OCI-LY7 (cell line): ENCODE results near the gene ARRB1. TPM values are rescaled to one million over a fixed set of nuclear protein-coding genes. Genes with fewer than 3 reads are reported as not detected.

Source experiments
- BruUV-seq: library from RNA; stranded (reverse); fragments of 400-500 nt; replicated peaks from 2 replicates; lab custom pipeline; 2021; lab: Mats Ljungman, UMichigan
- CTCF ChIA-PET: fragments of 300-600 bp; sonication (Branson Sonifier 250); formaldehyde crosslinking; loops from one replicate; lab custom pipeline; 2022; ENCODE audit warnings: antibody characterized with exemption; ENCODE audit not compliant: unreplicated experiment; lab: Charles Lee
- POLR2A ChIA-PET: fragments of 300-600 bp; sonication (Branson Sonifier 250); formaldehyde crosslinking; loops from one replicate; lab custom pipeline; 2022; ENCODE audit warnings: antibody characterized with exemption; lab: Charles Lee
- DNase-seq: peaks from one replicate; pipeline ENCODE4 v3.0.0-alpha.2; 2015; ENCODE audit warnings: low spot score
- H2AFZ ChIP-seq: fragments of 200-600 bp; sonication (generic), shearing (Covaris generic); 2 replicates; pipeline ENCODE4 v1.6.1; 2014; ENCODE audit warnings: mild to moderate bottlenecking, antibody characterized with exemption, low read length, moderate library complexity
- H3K27ac ChIP-seq: fragments of 200-600 bp; sonication (generic); 2 replicates; pipeline ENCODE4 v1.5.1; 2014; ENCODE audit warnings: mixed run types, low read depth, mild to moderate bottlenecking, moderate library complexity, low read length, inconsistent platforms; ENCODE audit not compliant: poor library complexity, severe bottlenecking
- H3K36me3 ChIP-seq: fragments of 200-600 bp; sonication (generic); 2 replicates; pipeline ENCODE4 v1.6.1; 2014; ENCODE audit warnings: mild to moderate bottlenecking, antibody characterized with exemption, low read length, moderate library complexity, mixed read lengths; ENCODE audit not compliant: insufficient read depth
- H3K4me1 ChIP-seq: fragments of 200-600 bp; sonication (generic); 2 replicates; pipeline ENCODE4 v1.5.1; 2014; ENCODE audit warnings: mild to moderate bottlenecking, low read length; ENCODE audit not compliant: insufficient read depth, poor library complexity, severe bottlenecking
- H3K4me2 ChIP-seq: fragments of 200-600 bp; sonication (generic); 2 replicates; pipeline ENCODE4 v1.6.1; 2014; ENCODE audit warnings: mild to moderate bottlenecking, low read length
- H3K4me3 ChIP-seq: fragments of 200-600 bp; sonication (generic); 2 replicates; pipeline ENCODE4 v1.5.1; 2014; ENCODE audit warnings: mild to moderate bottlenecking, low read depth, low read length; ENCODE audit not compliant: poor library complexity, severe bottlenecking
- H3K79me2 ChIP-seq: fragments of 200-600 bp; sonication (generic); 2 replicates; pipeline ENCODE4 v1.6.1; 2016; ENCODE audit warnings: low read depth, mild to moderate bottlenecking, low read length, moderate library complexity, mixed read lengths; ENCODE audit not compliant: insufficient read depth
- H3K9me2 ChIP-seq: fragments of 200-600 bp; sonication (generic); 2 replicates; pipeline ENCODE4 v1.6.1; 2016; ENCODE audit warnings: mild to moderate bottlenecking, low read length, mixed read lengths; ENCODE audit not compliant: insufficient read depth
- H3K9me3 ChIP-seq: fragments of 200-600 bp; sonication (generic); 2 replicates; pipeline ENCODE4 v1.6.1; 2014; ENCODE audit warnings: mild to moderate bottlenecking, mixed run types, low read length, mixed read lengths
- H4K20me1 ChIP-seq: fragments of 200-600 bp; sonication (generic); 2 replicates; pipeline ENCODE4 v1.6.1; 2014; ENCODE audit warnings: mild to moderate bottlenecking, antibody characterized with exemption, low read length, moderate library complexity, mixed read lengths; ENCODE audit not compliant: insufficient read depth
- EZH2phosphoT487 ChIP-seq: fragments of 200-600 bp; sonication (generic); IDR thresholded peaks from 2 replicates; pipeline ENCODE4 v1.6.1; 2018; ENCODE audit warnings: low read depth, borderline replicate concordance, mild to moderate bottlenecking, mixed run types, antibody characterized with exemption, low read length, moderate library complexity, mixed read lengths
- intact Hi-C: fragments of 100-400 bp; cut with micrococcal nuclease; formaldehyde crosslinking; loops from one replicate; pipeline ENCODE4 v1.10.0; 2022; ENCODE audit not compliant: unreplicated experiment
- total RNA-seq, 2 experiments: library from RNA; depleted of rRNA in 1 of 2; stranded (reverse); fragments of >200 nt in 1 of 2; shearing (Covaris generic) in 1 of 2; gene quantifications; 2 replicates each; pipeline ENCODE4 v1.2.3, GENCODE V29; 2014 to 2022
- TF ChIP-seq, protein P1 (sequence below): fragments of 200-600 bp; sonication (generic); conservative IDR thresholded peaks from 2 replicates; pipeline ENCODE4 v1.5.1; 2014; ENCODE audit warnings: mild to moderate bottlenecking, antibody characterized with exemption, low read length, moderate library complexity, mixed read lengths

The ARRB1 gene
- total RNA-seq, 2 experiments from 2014 or later = not detected

DNA sequence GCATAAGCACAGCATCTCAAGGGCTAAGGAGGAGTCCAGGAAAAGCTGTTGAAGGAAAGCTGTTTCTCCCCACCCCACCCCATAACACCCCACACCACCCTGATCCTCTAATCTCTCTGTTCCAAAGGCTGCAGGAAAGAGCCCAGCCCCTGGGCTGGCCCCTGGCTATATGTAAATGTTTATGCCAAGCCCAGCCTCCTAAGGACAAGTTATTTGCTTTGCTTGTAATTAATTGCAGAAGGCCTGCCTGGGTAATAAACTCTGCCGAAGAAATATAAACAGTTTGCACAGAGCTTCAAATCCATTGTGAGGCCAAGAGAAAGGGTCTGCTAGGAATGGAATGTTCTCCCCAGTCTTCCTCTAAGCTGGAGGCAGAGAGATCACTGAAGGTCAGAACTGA lies 21.2 kb downstream of the ARRB1 start:
- no peaks in the 10 kb centered on the region for H3K9me3 ChIP-seq
- no peaks in the 10 kb centered on the region for H3K36me3 ChIP-seq
- CTCF ChIA-PET = interaction anchor here (0.6 kb wide), 1 partner anchor 11 kb away, joined by 3 read pairs; no protein-coding TSS in a partner anchor
- H3K4me2 ChIP-seq = no peak overlapping the region
- no peak for DNase-seq
- H3K4me1 ChIP-seq = peaks cover 5% of the 10 kb centered on the region
- H3K9me2 ChIP-seq = no peaks in the 10 kb centered on the region
- intact Hi-C loops = no loop called here
- POLR2A ChIA-PET = interaction anchor here (0.6 kb wide), 1 partner anchor 42 kb away, joined by 3 read pairs; no protein-coding TSS in a partner anchor
- H2AFZ ChIP-seq = no peak overlapping the region
- H3K79me2 ChIP-seq = no peaks in the 10 kb centered on the region
- no peak overlapping the region for H3K27ac ChIP-seq
- TF ChIP-seq, protein P1, sequence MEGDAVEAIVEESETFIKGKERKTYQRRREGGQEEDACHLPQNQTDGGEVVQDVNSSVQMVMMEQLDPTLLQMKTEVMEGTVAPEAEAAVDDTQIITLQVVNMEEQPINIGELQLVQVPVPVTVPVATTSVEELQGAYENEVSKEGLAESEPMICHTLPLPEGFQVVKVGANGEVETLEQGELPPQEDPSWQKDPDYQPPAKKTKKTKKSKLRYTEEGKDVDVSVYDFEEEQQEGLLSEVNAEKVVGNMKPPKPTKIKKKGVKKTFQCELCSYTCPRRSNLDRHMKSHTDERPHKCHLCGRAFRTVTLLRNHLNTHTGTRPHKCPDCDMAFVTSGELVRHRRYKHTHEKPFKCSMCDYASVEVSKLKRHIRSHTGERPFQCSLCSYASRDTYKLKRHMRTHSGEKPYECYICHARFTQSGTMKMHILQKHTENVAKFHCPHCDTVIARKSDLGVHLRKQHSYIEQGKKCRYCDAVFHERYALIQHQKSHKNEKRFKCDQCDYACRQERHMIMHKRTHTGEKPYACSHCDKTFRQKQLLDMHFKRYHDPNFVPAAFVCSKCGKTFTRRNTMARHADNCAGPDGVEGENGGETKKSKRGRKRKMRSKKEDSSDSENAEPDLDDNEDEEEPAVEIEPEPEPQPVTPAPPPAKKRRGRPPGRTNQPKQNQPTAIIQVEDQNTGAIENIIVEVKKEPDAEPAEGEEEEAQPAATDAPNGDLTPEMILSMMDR = no peak
- TF ChIP-seq EZH2phosphoT487 = no peak
- BruUV-seq = no TSS peak
- H3K4me3 ChIP-seq = no peak overlapping the region
- H4K20me1 ChIP-seq = no peaks in the 10 kb centered on the region

DNA sequence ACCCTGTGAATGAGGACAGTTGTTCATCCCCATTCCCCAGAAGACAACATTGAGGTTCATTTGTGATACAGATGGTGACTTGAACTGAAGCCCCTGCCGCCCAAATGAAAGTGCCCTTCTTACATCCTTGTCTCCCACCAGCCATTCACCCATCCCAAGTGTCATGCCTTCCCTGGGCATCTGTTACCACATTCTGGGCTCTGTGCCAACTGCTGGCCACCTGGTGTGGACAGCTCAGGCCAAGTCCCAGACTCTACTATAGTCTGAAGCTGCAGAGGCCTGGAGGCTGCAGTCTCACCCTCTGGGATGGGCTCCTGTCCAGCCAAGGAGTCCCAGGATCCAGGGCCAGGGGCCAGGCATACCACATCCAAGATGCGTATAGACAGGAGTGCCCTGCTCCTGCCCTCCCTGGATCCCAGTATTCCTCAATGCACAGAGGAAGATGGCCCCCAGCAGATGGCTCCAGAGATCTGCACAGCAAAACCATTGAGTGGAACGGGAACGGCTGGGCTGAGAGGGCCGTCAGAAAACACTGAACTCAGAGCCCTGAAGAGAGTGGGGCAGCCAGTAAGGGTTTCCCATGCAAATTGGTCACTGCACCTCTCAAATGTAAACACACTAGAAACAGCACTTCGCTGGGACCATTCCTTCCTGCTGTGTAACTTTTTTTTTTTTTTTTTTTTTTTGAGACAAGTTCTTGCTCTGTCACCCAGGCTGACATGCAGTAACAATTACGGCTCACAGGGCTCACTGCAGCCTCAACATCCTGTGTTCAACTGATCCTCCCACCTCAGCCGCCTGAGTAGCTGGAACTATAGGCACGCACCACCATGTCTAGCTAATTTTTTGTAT lies 22.8 kb downstream of the ARRB1 start:
- Histone ChIP-seq H3K4me2 (no peak overlapping the region), H3K36me3 (no peaks in the 10 kb centered on the region), H4K20me1 (no peaks in the 10 kb centered on the region), H3K9me3 (no peaks in the 10 kb centered on the region), H3K4me1 (peaks cover 5% of the 10 kb centered on the region), H3K27ac (no peak overlapping the region), H3K79me2 (no peaks in the 10 kb centered on the region), H3K9me2 (no peaks in the 10 kb centered on the region), H2AFZ (no peak overlapping the region), H3K4me3 (no peak overlapping the region)
- BruUV-seq = no TSS peak
- DNase-seq = peak; percentile 45
- intact Hi-C loops = loop anchor here (1.0 kb wide), 1 partner anchor 56 kb away; no protein-coding TSS in a partner anchor
- TF ChIP-seq, protein P1 = peak; percentile 65
- TF ChIP-seq EZH2phosphoT487 = no peak
- CTCF ChIA-PET = no interaction called here
- POLR2A ChIA-PET = interaction anchor here (0.7 kb wide), 2 partner anchors 18 to 242 kb away, joined by 4 read pairs; no protein-coding TSS in a partner anchor

DNA sequence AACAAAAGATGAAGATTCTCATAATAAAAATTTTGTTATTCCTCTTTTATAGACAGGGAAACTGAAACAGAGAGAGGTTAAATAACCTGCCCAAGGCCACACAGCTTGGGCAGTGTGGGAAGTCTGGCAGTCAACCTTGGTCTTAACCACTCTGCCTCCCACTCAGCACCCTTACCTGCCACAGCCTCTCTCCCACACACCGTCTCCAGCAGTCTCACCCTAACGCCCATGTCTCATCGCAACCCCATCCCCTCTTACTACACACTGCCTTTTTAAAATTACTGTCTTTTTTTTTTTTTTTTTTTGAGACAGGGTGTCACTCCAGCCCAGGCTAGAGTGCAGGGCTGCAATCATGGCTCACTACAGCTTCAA lies 25.0 kb downstream of the ARRB1 start:
- Histone ChIP-seq H3K27ac (no peak overlapping the region), H3K79me2 (no peaks in the 10 kb centered on the region), H2AFZ (no peak overlapping the region), H3K9me2 (no peaks in the 10 kb centered on the region), H3K36me3 (no peaks in the 10 kb centered on the region), H3K4me2 (no peak overlapping the region), H4K20me1 (no peaks in the 10 kb centered on the region), H3K9me3 (no peaks in the 10 kb centered on the region), H3K4me3 (no peak overlapping the region), H3K4me1 (peaks cover 5% of the 10 kb centered on the region)
- intact Hi-C loops = no loop called here
- CTCF ChIA-PET = no interaction called here
- no peak for DNase-seq
- POLR2A ChIA-PET = interaction anchor here (0.6 kb wide), 1 partner anchor 53 kb away, joined by 3 read pairs; no protein-coding TSS in a partner anchor
- TF ChIP-seq, protein P1 = no peak
- no peak for TF ChIP-seq EZH2phosphoT487
- BruUV-seq = no TSS peak
